Muscle of arm (tissue), 12 donors: ENCODE measurements around the gene PROZ. TPM values are rescaled to one million over a fixed set of nuclear protein-coding genes. Genes with fewer than 3 reads are reported as not detected.

ENCODE experiments used
- DNase-seq: peaks from one replicate; pipeline ENCODE4 v3.0.0-alpha.2; 2013
- polyA plus RNA-seq, 12 donors: library from polyadenylated mRNA; unstranded; fragments of 120-200 nt; gene quantifications; one replicate each; pipeline ENCODE4 v1.2.1, GENCODE V29; 2013; ENCODE audit not compliant: insufficient read length in 12 of 12

The PROZ gene
- polyA plus RNA-seq, 12 donors, result 0.11 to 0.37 (median 0.12) TPM; not detected in 8

GRCh38 chr13:113139577-113139976 is 18.9 kb upstream of the PROZ start:
- DNase-seq, result no peak

GRCh38 chr13:113140677-113141600 is 17.5 kb upstream of the PROZ start:
- no peak for DNase-seq

- no peak for DNase-seq
These were observed 16.9 kb upstream of the PROZ start for GRCh38 chr13:113141601-113141970.

- DNase-seq, result no peak
These were observed 15.6 kb upstream of the PROZ start for GRCh38 chr13:113142876-113143275.

- DNase-seq, result no peak
These were observed 14.8 kb upstream of the PROZ start for GRCh38 chr13:113143466-113144254.

- DNase-seq, result no peak
These were observed 14.2 kb upstream of the PROZ start for GRCh38 chr13:113144255-113144629.

- no peak for DNase-seq
These were observed 13.0 kb upstream of the PROZ start for GRCh38 chr13:113145496-113145895.

- no peak for DNase-seq
These were observed 12.4 kb upstream of the PROZ start for GRCh38 chr13:113145911-113146598.

GRCh38 chr13:113146750-113147149 is 11.7 kb upstream of the PROZ start:
- DNase-seq, result no peak

- DNase-seq, result no peak
These were observed 11.2 kb upstream of the PROZ start for GRCh38 chr13:113147206-113147605.

- DNase-seq, result no peak
These were observed 10.0 kb upstream of the PROZ start for GRCh38 chr13:113148407-113148806.

- DNase-seq, result no peak
These were observed 9.4 kb upstream of the PROZ start for GRCh38 chr13:113148940-113149503.

GRCh38 chr13:113149711-113150549 is 8.5 kb upstream of the PROZ start:
- DNase-seq, result no peak

GRCh38 chr13:113150550-113151365 is 7.7 kb upstream of the PROZ start:
- no peak for DNase-seq

- peak; percentile 33 for DNase-seq
These were observed 6.4 kb upstream of the PROZ start for GRCh38 chr13:113151745-113152690.

GRCh38 chr13:113152691-113152983 is 5.8 kb upstream of the PROZ start:
- no peak for DNase-seq

GRCh38 chr13:113152984-113153809 is 5.3 kb upstream of the PROZ start:
- no peak for DNase-seq
